DLD1 (cell line): ENCODE results near the gene SH3GL3.

ENCODE experiments used
- in situ Hi-C: cut with HindIII; loops from 2 replicates; pipeline ENCODE4 v1.10.0; 2017; ENCODE audit warnings: low sequenced_read_pairs

The SH3GL3 gene

DNA sequence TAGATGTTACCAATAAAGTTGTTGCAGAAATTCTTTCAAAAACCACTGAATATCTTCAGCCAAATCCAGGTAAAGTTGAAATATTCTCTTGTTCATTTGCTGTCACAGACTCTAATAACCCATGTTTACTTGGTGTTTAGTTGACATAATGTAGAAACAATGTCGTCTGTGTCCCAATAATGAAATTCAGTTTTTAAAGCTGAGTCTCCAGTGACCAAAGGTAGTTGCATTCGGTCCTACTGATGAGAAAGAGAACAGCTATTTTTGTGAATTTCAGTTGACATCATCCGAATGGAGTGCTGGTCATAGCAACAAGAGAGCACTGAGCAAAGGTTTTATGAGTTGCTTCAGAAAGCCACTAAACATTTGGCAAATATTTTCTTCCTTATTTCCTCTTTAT is 118.0 kb downstream of the SH3GL3 start:
- in situ Hi-C loops: no loop called here

DNA sequence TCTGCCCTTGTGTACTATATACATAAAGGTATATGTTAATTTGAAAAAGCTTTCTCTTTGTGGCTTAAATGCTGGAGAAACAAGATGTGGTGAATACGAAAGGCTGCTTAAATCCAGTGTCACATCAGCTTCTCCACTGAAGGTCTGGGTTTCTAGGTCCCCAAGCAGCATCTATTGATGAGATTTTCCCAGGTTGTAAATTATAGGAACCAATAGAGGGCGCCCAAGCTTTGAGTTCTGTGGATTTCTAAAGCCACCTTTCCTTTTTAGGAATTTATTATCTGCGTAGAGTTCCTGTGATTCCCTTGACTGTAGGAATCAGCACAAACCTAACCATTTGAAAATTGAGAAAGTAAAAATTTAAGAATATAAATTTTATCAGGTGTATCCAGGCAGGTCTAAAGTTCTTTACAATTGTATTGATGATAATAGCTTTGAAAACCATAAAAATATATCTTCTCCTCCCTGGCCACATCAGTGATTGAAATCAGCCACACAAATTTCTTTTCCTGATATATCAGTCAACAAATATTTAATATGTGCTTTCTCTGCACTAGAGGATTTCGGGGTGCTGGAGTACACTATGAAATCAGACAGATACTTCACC is 118.5 kb downstream of the SH3GL3 start:
- in situ Hi-C loops: no loop called here

DNA sequence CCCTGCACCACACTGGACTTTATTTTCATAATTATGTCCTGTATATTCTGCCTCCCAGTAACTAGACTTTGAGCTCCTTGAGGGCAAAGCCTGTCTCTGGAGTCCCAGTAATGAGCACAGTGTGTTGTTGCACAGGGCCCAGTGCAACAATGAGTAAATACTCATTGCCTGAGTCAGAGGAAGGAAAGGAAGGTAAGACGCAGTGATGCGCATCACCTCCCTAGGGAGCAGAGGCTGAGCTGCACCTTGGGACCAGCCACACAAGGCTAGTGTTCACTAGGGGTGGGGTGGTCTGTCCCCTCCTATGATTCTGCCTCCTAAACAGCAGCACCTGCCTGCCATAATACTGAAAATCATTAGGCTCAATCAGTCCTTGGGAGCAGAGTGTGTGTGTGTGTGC is 120.2 kb downstream of the SH3GL3 start:
- in situ Hi-C loops: no loop called here

DNA sequence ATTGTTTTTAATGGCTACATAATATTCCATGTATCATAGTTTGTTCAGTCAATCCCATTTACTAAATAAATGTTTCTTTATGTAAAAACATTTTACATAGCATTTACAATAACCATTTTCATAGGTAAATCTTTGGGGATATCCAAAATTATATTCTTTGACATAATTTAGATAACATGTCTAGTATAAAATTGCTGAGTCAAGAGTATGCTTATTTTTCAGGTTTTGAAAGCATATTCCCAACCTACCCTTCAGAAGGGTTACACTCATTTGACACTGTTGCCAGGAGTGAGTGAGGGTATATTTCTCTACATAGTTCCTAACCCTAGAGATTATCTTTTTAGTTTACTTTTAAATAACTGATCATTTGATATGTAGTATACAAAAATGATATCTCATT is 122.2 kb downstream of the SH3GL3 start:
- in situ Hi-C loops: no loop called here

DNA sequence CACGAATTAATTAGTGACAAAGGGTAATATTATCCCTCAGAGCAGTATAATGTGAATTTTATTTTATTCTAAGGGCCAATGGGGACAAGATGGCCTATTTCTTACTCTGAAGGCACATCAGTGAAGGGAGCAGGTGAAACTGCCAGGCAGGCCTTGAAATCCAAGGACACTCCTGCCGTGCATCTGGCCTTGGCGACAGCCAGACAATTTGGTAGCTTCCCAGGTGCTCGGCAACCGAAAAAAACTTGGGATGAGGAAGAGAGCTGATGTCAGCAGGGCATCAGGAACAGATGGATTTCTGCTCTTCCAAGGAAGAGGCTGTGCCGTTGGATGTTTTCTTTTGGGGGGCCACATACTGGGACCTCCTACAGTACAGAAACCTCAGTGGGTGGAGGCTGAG is 123.6 kb downstream of the SH3GL3 start:
- in situ Hi-C loops: no loop called here

DNA sequence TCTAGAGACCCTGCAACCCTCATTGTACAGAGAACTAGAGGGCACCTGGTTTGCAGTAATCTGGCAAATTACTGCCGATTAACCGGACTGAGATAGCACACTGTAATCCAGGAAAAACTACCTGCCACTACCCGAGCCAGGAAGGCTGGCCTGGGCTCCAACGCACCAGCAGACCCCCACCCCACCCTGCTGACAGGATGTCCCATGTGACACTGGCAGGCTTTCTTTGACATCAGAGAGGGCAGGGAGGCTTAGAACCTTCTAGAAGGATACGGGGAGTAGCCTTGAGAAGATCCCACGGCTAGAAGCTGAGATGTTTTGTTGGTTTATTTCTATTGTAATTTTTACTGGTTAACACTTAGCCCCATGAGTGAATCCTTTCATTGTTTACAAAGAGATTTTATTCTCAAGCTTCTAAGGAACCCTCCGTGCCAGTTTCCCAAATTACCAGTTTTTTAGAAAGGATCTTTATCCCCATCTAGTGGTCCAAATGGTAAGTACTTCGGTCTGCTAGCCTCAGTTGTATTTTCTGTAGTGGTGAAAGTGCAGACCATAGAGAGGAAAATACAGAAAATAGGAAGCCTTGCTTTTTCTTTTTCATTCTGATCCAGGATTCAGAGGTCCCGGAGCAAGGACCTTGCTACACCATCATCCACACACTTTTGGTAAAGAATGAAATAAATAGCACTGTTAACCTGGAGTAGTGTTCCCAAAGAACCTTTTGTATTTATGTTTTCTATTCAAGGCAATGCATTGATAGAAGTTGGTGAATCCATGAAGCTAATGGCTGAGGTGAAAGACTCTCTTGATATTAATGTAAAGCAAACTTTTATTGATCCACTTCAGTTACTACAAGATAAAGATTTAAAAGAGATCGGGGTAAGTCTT is 124.9 kb downstream of the SH3GL3 start:
- in situ Hi-C loops: no loop called here

DNA sequence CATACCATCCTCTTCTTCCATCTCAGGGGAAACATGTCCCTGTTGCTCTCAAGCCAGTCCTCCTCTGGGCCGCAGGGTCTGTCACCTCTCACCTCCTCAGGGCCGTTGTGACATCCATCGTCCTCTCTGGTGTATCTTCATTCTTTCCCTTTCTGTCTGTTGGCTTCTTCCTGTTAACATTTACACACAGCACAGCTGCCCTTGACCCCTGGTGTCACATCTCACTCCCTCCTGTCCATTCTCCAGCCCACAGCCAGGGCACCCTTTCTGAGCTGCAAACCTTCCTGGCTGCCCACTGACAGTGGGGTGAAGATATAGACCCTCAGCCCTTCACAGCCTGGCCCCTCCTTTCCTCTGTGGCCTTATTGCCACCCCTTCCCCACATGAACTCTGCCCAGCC is 127.2 kb downstream of the SH3GL3 start:
- in situ Hi-C loops: no loop called here

DNA sequence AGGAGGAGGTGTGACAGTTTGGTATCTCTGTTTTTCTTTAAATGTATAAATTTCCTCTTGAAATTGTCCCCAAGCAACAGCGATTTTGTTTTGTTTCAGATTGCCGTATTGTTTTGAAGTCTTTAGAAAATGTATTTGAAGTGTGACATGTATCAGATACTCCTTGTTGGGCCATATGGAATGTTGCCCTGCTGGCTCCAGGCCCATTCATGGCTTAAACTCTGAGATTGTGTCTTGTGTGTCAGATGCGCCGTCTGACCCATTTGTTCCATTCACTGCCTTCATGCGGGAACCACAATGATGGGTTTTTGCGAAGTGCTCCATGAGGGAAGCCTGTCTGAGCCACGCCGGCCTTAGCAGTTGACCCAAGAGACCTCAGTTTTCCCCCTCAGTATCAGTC is 131.6 kb downstream of the SH3GL3 start:
- in situ Hi-C loops: no loop called here

DNA sequence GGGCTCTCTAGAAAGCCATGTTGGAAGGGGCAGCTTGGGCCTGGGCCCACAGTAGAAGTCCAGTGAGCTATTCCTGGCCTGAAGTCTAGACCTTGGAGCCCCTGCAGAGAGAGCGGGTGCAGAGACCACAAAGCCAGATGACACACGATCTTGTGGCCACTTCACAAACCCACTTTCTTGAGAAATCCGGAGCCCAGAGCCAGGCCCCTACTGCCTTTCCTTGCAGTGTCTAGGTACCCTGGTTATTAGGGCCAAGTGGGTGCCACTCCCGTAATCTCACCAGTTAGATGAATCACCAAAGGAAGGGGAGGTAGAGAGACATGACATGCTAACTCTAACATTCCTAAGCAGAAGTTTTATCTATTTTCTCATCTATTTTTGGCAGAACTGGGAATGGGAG is 134.2 kb downstream of the SH3GL3 start:
- in situ Hi-C loops: no loop called here

DNA sequence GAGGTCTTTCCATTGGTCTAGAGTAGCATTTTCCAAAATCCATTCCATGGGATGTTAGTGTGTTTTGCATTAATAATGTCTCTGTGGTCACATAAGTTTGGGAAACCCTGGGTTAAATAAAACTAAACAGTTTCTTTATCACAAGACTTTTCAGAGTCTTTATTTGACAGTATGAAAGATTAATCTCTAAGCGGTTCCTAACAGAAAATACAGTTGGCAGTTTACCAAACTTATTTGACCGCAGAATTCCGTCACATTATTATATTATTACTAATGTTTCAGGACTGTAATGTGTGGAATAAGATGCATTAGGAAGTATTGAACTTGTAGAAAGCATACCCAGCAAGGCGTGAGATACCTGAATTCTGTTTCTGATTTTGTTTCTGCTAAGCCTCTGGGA is 135.2 kb downstream of the SH3GL3 start:
- in situ Hi-C loops: no loop called here

DNA sequence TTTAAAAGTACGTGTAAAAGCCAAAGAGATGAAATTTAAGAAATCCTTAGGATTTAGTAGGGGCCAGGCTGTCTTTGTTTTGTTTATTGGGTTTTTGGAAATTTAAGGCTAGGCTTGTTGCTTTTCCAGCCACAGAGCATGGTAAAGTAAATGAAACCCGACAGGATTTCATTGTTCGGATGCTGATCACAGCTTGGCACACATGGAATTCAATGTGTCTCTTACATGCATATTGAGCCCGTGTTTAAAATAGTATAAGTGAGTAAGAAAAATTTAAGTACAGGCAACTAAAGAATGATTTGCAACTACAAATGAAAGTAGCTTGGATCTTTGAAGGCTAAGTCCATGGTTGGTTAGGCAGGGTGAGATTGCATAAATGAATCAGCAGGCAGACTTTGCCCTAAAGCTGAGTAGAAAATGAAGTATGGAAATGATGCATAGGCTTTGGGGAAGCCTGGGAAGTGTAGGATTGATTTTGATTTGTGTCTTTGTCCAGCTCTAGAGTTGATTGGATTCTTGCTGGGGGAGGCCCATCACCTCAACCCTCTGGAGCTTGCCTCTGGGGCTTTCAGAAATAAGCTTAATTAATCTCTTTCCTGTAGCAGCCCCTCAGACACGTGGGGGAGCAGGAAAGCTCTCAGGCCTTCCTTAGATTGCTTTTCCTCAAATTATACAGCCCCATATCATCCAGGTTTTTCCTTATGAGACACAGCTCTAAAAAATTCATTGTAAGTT is 138.6 kb downstream of the SH3GL3 start:
- in situ Hi-C loops: no loop called here

DNA sequence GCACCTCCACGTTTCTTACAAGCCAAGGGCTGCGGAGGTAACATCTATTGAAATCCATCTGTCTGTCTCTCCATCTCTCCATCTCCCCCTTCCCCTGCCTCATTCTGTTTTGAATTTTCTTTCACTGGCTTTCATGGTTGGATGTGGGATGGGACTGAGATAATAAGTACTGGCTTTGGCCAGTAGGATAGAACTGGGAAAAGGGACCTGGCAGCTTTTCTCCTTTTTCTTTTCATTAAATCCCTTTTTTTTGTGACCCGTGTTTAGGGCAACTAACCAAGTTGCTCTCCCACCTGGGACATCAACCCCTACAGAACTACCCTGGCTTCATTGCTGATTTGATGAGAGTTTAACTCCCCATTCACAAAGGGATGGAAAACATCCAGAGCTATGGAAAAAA is 139.9 kb downstream of the SH3GL3 start:
- in situ Hi-C loops: no loop called here

DNA sequence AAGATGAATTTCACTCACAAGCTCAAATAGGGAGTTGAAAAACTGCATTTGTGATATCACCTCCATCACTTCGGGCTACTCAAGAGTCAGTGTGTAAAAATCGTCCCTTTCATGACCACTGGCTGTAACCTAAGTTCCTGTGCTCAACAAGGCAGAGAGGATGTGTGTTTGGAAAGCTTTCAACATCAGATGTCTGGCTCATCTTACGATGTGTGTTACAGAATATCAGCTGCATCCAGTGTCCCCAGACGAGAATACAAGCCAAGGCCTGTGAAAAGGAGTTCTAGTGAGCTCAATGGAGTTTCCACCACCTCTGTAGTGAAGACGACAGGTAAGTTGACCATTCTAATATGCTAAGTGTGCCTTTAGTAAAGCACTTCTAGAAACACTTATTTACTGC is 141.3 kb downstream of the SH3GL3 start:
- in situ Hi-C loops: no loop called here

DNA sequence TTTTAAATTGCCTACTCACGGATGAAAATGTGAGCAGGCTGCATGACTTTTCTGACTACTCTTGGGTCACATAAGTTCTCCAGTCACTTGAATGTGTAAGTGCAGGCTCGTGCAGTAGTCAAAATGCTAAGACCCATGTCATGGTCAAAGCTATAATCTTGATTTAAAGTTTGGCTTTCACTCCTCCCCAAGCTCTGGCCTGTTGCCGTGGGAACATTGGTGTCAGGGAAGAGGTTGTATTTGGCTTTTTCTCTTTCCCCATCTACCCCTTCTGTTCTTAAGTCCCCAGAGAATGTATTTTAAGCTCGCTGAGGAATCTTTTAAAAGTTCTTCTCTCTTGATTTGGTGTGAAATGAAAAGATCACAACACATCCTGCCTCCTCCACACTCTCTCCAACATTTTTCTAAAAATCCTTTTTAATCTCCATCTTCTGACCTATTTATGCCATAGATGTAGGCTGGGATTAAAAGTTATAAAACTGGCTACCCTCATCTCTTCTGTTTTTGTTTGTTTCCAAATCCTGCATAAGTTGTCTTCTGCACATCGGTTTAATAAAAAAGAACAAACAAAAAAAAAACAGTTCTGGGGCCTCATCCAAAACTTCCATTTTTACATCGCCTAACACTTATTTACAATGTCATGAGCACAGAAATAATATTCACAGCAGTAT is 145.4 kb downstream of the SH3GL3 start:
- in situ Hi-C loops: no loop called here

DNA sequence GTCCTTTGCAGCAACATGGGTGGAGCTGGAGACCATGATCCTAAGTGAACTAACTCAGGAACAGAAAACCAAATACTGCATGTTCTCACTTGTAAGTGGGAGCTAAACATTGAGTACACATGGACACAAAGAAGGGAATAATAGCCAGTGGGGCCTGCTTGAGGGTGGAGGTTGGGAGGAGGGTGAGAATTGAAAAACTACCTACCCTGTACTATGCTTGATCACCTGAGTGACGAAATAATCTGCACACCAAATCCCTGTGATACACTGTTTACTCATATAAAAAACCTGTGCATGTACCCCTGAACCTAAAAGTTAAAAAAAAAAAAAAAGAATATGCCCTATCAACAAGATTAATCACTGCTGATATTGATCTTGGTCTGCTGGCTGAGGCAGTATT is 148.1 kb downstream of the SH3GL3 start:
- in situ Hi-C loops: no loop called here

DNA sequence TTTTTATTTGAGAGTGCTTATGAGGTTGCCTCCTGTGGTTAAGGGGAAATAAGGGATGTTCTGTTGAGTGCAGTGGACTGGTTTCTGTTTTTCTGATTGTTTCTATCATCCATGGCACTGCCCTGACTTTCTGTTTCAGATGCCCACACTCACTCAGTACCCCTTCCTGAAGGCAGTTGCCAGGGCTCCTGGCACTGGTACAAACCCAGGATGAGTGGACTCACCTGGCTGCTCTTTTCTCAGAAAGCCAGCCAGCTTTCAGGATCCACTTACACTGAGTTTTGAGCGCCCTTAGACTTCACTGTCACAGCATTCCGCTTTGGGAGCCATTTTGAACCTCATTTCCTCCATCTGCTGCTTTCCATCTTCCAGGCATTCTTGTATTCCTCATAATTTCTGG is 150.9 kb downstream of the SH3GL3 start:
- in situ Hi-C loops: no loop called here

DNA sequence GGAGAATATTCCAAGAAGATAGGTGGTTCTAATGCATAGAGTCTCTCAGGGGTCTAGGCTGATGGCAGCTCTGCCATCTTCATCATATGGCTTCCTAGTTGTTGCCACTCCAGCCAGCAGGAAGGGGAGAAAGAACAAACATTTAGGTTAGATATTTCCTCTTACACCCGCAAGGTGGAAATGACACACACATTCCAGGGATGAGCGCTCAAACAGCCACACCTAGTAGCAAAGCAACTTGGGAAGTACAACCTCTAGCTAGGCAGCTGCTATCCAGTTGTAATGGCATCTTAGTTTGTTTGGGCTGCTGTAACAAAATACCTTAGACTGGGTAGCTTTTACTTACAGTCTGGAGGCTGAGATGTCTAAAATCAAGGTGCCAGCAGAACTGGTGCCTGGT is 154.9 kb downstream of the SH3GL3 start:
- in situ Hi-C loops: no loop called here

DNA sequence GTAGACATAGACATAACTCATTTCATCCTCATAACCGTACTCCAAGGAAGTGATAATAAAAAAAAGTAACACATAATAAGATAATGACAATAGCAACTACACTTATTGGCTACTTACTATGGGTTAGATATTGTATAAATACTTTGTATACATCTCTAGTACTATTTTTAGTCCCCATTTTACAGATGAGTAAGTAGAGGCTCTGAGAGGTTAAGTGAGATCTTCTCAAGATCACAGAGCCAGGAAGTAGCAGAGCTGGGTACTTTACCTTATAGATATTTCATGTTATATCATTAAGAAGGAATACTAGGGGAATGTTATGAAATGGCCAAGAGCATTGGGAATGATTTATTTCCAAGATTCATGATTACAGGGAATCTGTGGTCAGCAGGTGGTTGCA is 157.4 kb downstream of the SH3GL3 start:
- in situ Hi-C loops: no loop called here

DNA sequence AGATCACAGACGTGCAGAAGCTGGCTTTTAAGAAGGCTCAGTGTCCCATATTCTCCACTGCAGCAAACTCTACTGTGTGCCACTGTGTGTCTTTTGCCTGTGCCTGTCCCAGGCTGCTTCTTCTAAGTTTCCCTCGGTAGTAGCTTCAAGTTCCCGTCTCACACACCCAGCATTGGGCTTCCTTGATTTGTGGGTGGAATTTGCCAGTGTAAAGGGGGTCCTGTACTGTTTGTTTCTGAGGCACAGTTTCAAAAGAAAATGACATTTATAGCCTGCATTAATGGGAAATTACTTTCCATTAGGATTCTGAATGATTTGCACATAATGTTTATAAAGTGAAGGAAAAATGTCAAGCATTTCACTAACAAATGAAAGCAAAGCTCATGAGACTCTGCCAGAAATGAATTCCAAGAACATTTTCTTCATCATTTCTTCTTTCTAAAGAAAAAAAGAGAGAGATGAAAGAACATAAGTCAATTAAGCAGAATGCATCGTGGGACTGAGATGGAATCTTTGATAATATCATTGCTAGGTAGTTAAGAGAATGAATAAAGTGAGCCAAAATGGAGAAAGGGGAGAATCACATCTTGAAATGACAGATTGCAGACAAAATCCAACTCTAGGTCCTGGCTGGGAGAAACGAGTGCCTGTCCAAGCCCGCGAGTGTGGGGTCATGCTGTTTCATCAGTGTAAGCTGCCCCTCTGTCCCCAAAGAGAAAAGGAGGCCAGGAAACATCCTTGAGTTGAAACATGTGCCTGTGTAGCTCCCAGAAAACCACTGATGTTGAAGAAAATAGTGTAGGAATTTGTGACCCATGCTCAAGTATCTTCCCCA is 158.2 kb downstream of the SH3GL3 start:
- in situ Hi-C loops: no loop called here

DNA sequence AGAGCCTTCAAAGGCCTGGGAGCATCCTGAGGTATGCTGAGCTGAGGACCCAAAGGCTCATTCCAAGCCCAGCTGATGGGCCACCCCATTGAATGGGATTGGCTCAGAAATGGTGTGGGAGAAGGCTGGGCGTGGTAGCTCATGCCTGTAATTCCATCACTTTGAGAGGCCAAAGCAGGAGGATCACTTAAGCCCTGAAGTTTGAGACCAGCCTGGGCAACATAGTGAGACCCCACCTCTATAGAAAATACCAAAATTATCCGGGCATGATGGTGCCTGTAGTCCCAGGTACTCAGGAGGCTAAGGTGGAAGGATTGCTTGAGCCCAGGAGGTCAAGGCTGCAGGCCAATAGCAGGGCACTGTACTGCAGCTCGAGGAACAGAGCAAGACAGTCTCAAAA is 163.0 kb downstream of the SH3GL3 start:
- in situ Hi-C loops: no loop called here
